GM19372 (cell line): ENCODE data around the gene OR11A1.
"Not testable (repeated sequence)": the region's sequence is repeated elsewhere in the genome, so short reads cannot be mapped to it uniquely, and the experiment has no call there.

Experiments
- ATAC-seq: cut with Tn5 transposase; IDR thresholded peaks from one replicate; pipeline ENCODE4 v1.9.1; 2021; ENCODE audit warnings: mild to moderate bottlenecking, low read depth, moderate library complexity; ENCODE audit not compliant: unreplicated experiment

The OR11A1 gene

DNA sequence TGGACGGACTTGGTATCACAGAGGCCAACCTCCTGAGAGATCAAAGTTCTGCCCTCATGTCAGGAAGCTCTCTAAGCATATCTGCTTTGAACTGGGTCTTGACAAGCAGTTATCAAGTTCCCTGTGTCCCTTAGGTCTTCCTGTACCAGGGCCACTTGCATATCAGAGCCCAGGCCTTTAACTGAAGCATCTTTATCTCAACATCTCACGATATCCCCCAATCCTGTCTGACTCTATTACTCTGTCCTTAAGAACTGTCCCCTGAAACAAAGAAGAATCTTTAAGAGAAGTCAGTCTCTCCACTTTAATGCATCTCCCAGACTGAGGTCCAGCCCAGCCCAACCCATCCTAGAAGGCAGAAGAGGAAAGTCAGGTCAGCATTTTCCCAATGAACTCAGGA, 22.7 kb upstream of the OR11A1 start:
- no peak for ATAC-seq

DNA sequence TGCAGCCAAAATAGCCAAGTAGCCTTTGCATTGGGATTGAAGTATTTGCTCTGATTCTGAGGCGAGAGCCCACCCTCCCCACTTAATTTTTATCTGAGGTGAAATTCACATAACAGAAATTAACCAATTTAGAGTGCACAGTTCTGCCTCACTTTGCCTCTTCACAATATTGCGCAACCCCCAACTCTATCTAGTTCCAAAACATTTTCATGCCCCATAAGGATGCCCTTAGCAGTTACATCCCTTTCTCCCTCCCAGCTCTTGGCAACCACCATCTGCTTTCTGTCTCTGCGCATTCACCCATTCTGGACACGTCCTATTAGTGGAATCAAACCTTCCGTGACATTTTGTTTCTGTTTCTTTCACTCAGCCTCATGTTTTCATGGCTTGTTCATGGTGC, 21.9 kb upstream of the OR11A1 start:
- ATAC-seq, result no peak

DNA sequence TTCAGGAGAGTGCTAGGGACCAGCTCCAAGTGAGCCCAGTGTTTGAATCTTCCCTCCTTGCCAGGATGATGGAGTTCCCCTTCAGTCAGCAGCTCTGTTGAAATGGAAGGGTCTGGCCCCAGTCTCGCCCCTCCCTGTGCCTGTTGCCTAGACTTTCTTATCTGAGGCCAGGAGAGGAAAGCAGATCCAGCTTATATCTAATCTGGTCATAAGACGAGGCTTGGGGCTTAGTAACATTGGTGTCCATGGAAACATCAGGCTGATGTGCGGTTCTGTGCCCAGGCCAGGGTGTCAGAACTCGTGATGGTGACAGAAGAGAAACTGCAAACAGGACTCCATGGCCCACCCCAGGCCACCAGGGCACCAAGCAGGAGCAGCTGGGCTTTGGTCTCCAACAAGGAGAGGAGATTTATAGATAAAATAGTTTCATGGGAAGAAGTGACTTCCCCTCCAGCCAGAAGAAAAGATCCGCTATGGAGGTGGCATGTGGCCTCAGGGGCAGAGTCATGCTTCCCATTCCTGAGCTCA, 21.1 kb upstream of the OR11A1 start:
- no peak for ATAC-seq

GRCh38 chr6:29474996-29475395, 18.1 kb upstream of the OR11A1 start:
- no peak for ATAC-seq

DNA sequence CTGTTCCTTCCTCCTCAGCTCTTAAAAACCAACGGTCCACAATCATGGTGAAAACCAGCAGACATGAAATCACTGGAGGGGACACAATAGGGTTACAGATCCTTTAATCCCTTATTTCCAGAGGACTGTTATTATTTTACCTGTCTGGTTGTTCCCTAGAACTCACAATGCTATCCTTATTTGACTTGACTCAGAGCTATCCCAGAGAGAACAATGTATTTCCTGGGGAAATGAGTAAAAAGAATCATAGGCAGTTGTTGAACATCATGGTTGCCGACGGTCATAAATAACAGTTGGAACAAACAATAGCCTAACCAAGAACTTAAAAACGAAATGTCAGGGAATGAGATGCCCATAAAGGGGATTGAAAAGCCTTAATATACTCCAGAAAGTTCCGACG, 9.4 kb upstream of the OR11A1 start:
- no peak for ATAC-seq

- ATAC-seq, result no peak
These were observed 8.9 kb upstream of the OR11A1 start for GRCh38 chr6:29465801-29466200.

DNA sequence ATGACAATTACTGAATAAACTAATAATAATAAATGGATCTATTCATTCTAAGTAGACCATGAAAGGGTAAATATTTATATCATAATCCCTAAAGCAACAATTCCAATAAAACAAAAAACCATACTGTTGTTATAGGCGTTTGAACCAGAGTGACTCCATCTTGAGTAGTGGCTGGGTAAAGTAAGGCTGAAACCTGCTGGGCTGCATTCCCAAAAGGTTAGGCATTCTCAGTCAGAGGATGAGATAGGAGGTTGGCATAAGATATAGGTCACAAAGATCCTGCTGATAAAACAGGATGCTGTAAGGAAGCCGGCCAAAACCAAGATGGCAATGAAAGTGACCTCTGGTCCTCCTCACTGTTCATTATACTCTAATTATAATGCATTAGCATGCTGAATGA, 8.4 kb upstream of the OR11A1 start:
- ATAC-seq, result no peak

DNA sequence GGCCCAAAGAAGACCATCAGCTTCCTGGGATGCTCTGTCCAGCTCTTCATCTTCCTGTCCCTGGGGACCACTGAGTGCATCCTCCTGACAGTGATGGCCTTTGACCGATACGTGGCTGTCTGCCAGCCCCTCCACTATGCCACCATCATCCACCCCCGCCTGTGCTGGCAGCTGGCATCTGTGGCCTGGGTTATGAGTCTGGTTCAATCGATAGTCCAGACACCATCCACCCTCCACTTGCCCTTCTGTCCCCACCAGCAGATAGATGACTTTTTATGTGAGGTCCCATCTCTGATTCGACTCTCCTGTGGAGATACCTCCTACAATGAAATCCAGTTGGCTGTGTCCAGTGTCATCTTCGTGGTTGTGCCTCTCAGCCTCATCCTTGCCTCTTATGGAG, 5.2 kb upstream of the OR11A1 start:
- no peak for ATAC-seq

DNA sequence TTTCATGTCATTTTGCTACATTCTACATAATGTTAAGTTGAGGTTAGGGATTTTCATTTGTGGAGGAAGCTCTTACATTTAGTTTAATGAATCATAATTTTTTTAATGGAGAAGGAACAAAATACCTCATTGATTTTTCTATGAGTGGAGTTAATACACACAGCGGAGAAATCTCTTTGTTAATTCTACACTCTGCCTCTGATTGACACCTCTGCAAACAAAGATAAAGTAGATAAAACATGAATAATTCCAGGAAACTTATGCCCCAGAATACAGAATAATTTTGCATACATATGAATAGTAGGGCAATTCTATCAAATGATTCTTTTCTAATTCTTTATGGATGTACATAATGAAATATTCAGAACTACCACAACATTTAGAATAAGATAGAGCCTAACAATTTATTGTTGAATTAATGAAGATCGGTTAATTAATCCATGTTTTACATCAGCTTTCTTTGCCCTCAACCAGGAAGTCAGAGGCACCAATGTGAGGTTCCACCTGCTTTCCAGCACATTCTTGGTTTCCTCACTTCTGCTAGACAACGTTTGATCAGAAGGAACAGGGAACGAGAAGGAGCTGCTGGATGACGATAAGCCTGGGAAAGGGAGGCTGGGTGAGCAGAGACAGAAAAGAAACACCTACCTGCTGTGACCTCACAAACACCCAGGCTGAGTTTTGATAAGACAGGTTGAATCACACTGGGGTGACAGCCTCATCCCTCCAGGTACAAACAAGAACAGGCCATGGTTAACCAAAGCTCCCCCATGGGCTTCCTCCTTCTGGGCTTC, 4.3 kb upstream of the OR11A1 start:
- ATAC-seq, result no peak

DNA sequence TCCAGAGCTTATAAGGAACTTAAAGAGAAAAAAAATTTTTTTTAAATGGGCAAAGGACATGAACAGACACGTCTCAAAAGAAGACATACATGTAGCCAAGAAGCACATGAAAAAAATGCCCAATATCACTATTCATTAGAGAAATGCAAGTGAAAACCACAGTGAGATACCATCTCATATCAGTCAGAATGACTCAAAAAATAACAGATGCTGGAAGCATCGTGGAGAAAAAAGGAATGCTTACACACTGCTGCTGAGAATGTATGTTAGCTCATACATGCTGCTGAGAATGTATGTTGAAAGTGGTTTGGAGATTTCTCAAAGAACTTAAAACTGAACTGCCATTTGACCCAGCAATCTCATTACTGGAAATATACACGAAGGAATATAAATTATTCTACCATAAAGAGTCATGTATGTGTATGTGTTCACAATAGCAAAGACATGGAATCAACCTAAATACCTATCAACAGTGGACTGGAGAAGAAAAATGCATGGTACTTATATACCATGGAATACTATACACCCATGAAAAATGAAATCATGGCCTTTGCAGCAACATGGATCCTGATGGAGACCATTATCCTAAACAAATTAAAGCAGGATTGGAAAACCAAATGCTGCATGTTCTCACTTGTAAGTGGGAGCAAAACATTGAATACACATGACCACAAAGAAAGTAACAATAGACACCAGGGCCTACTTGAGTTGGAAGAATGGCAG, 5.2 kb downstream of the OR11A1 start:
- ATAC-seq, result no peak

GRCh38 chr6:29447670-29448069, 9.2 kb downstream of the OR11A1 start:
- no peak for ATAC-seq

GRCh38 chr6:29444031-29444430, 12.8 kb downstream of the OR11A1 start:
- ATAC-seq, result not testable (repeated sequence)

DNA sequence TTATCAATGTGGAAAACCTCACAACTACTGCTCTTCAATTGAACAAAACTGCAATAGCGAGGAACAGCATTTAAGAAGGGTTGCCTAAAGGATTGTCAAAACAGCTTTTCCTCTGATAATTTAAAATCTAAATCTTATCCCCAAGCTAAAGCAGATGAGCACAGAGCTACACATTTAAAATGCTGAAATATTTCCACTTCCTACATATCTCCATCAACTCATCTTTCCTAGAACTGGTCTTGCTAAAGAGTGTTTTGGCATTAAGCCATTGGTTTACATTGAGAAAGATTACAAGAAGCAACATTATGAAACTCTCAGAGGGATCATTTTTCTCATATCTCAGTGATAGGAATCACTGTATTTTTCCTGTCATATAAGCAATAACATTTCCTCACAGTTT, 14.2 kb downstream of the OR11A1 start:
- ATAC-seq, result no peak

GRCh38 chr6:29439006-29439405, 17.9 kb downstream of the OR11A1 start, which contains the start of gene OR10C1:
OR10C1 (plus strand) TSS chr6:29439306; CDS start chr6:29440016, 710 bp downstream.
- ATAC-seq, result no peak

- not testable (repeated sequence) for ATAC-seq
These were observed 20.1 kb downstream of the OR11A1 start for GRCh38 chr6:29436730-29437129.

- no peak for ATAC-seq
These were observed 30.2 kb downstream of the OR11A1 start for GRCh38 chr6:29426654-29427053.

GRCh38 chr6:29425075-29425474, 31.8 kb downstream of the OR11A1 start:
- no peak for ATAC-seq

DNA sequence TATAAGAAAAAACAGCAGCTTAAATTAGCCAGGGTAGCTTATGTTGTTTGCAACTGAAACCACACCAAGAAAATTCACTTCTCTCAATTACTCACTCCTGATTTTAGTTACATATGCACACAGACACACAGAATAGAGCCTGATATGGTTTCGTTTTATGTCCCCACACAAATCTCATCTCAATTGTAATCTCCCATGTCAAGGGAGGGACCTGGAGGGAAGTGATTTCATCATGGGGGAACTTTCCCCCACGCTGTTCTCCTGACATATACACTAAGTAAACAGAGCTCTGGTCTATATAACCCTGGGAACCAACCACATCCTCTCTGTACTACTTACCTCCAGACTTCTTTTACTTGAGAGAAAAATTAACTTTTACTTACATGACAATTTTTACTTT, 32.3 kb downstream of the OR11A1 start:
- no peak for ATAC-seq

GRCh38 chr6:29424168-29424567, 32.7 kb downstream of the OR11A1 start:
- no peak for ATAC-seq

DNA sequence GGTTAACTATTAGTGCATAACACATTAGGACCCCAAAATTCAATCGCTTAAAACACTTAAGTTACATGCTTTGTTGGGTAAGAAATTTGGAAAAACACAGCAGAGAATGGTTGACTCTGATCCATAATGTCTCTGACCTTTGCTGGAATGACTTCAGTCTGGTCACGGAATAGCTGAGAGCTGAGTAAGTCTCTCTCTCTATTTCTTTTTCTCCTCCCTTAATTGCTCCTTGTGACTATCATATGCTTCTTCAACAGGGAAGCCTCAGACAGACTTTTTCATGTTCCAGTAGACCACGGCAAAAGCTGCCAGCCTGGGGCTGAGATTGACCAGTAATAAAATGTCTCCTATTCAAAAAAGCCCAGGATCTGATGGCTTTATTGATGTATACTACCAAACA, 37.4 kb downstream of the OR11A1 start:
- no peak for ATAC-seq

DNA sequence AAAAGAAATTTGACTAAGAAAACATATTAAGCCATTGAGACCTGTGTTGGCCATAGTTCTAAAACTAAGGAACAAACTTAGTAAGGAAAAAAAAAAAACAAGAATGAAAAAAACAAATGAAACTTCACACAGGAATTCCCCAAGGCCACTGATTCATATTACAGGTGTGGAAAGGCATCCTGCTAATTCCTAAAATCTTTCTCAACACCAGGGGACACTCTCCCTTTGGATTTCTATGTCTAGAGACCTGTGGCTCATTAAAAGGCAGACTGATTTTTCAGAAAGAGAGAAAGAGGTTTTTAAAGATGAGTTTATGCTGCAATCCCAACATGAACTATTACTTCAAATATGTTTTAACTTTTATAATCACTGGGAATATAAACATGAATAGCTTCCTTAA, 42.3 kb downstream of the OR11A1 start, which contains the start of gene OR12D1:
Gene OR12D1, plus strand, starts transcription at position 341 of the 400 bp plus-strand sequence.
- no peak for ATAC-seq

DNA sequence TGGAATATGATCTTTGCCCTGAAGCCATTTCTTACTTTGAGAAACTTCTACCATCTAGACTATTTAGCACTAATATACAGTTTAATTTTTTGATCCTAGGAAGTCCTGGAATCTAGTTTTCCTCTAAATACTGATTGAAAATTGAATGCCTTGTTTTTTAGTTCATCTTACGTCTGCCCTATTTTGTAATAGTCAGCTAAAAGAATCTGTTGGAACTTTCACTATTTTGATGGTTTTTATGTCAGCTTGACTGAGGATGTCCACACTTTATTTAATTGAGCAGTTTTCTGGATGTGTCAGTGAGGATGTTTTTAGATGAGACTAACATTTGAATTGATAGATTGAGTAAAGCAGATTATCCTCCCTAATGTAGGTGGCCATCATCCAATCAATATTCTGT, 53.1 kb downstream of the OR11A1 start:
- ATAC-seq, result no peak
